Lung (tissue), 12 donors: ENCODE results near the gene TTYH3. TPM values are rescaled to one million over a fixed set of nuclear protein-coding genes. Genes with fewer than 3 reads are reported as not detected.
"Not testable (repeated sequence)": the region's sequence is repeated elsewhere in the genome, so short reads cannot be mapped to it uniquely, and the experiment has no call there.

Experiments
- ATAC-seq: fragments of 200-7000 bp; cut with Tn5 transposase; one replicate; pipeline ENCODE4 v1.9.1; 2020; ENCODE audit warnings: moderate number of reproducible peaks; ENCODE audit not compliant: insufficient read depth, low FRiP score
- DNase-seq, 3 donors: peaks; one replicate each; pipeline ENCODE4 v3.0.0-alpha.2; 2013 to 2017
- H3K27ac ChIP-seq, 2 donors: one replicate each; pipeline ENCODE4 v1.5.1; 2013; ENCODE audit warnings: mild to moderate bottlenecking in 2 of 2, moderate library complexity in 2 of 2, control low read depth in 1 of 2, inconsistent platforms in 1 of 2, low read depth in 1 of 2, low read length in 1 of 2
- H3K27me3 ChIP-seq, 3 donors: one replicate each; pipeline ENCODE4 v1.5.1; 2013; ENCODE audit warnings: low read length in 2 of 3; ENCODE audit not compliant: control insufficient read depth in 3 of 3, insufficient read depth in 3 of 3
- H3K36me3 ChIP-seq, 4 donors: one replicate each; pipeline ENCODE4 v1.5.1; 2013; ENCODE audit warnings: low read length in 4 of 4, mild to moderate bottlenecking in 1 of 4, moderate library complexity in 1 of 4; ENCODE audit not compliant: control insufficient read depth in 4 of 4, insufficient read depth in 4 of 4
- H3K4me1 ChIP-seq, 5 donors: one replicate each; pipeline ENCODE4 v1.5.1; 2013; ENCODE audit warnings: low read length in 5 of 5, mild to moderate bottlenecking in 2 of 5, moderate library complexity in 1 of 5; ENCODE audit not compliant: control insufficient read depth in 5 of 5, insufficient read depth in 5 of 5
- H3K4me3 ChIP-seq: one replicate; pipeline ENCODE4 v1.5.1; 2013; ENCODE audit warnings: mild to moderate bottlenecking, control low read depth, moderate library complexity
- H3K9ac ChIP-seq, 2 donors: one replicate each; pipeline ENCODE4 v1.5.1; 2013; ENCODE audit warnings: low read length in 2 of 2, control low read depth in 1 of 2; ENCODE audit not compliant: insufficient read depth in 1 of 2
- H3K9me3 ChIP-seq, 4 donors: one replicate each; pipeline ENCODE4 v1.5.1; 2013; ENCODE audit warnings: low read length in 3 of 4, mild to moderate bottlenecking in 1 of 4, moderate library complexity in 1 of 4; ENCODE audit not compliant: control insufficient read depth in 4 of 4, insufficient read depth in 3 of 4
- WGBS, 2 donors: extraction: QIAGEN DNeasy Blood & Tissue Kit; methylation state at CpG; one replicate each; pipeline ENCODE4 v1.1.7; 2013; 5-methylcytosine and 5-hydroxymethylcytosine counted together
- polyA plus RNA-seq, 2 donors: library from polyadenylated mRNA; stranded (reverse); fragments of 200-250 nt; gene quantifications; one replicate each; pipeline ENCODE4 v1.2.1, GENCODE V29; 2013
- total RNA-seq, 2 donors: library from RNA; depleted of rRNA in 1 of 2; stranded (reverse); fragments of >200 nt in 1 of 2; gene quantifications; one replicate each; pipeline ENCODE4 v1.2.1, GENCODE V29; 2014 to 2021
- TF ChIP-seq, protein P1 (sequence below): IDR thresholded peaks from 2 replicates; pipeline ENCODE4 v1.5.1; 2012; ENCODE audit warnings: mild to moderate bottlenecking; ENCODE audit errors: control extremely low read depth, extremely low read depth
- donor health status: control.
- donor health status: control.
- donor health status: Bipolar disorder and iron deficiency.
- donor health status: healthy.
- donor health status: DM: yes; HTN: yes; CAD: no.

TTYH3 gene
- total and polyA plus RNA-seq, 4 donors = 14.3 to 74.0 (median 55.8) TPM

DNA sequence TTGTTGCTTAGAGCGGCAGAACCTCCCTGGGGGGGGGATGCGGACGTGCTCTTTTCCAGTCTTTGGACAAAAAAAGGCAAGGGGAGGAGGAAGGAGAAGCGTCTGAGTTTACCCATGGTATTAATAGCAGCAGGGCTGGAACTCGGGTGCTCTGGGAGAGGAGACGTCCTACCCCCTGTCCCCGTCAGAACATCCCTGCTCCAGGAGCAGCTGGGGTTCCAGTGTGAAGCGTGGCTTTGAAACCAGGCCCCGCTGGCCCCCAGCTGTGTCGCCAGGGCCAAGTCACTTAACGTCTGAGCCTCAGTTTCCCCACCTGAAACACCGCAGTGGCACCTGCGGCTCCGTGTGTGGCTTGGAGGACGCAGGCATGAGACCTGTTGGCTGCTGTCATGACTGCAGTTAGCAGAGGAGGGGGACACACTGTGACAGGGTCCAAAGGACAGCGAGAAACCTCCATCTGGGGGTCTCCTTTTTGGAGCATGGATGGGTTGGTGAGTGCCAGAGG lies 57.6 kb downstream of the TTYH3 start:
- TF ChIP-seq, protein P1, sequence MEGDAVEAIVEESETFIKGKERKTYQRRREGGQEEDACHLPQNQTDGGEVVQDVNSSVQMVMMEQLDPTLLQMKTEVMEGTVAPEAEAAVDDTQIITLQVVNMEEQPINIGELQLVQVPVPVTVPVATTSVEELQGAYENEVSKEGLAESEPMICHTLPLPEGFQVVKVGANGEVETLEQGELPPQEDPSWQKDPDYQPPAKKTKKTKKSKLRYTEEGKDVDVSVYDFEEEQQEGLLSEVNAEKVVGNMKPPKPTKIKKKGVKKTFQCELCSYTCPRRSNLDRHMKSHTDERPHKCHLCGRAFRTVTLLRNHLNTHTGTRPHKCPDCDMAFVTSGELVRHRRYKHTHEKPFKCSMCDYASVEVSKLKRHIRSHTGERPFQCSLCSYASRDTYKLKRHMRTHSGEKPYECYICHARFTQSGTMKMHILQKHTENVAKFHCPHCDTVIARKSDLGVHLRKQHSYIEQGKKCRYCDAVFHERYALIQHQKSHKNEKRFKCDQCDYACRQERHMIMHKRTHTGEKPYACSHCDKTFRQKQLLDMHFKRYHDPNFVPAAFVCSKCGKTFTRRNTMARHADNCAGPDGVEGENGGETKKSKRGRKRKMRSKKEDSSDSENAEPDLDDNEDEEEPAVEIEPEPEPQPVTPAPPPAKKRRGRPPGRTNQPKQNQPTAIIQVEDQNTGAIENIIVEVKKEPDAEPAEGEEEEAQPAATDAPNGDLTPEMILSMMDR = no peak
- H3K9ac ChIP-seq = no peak overlapping the region
- 66 to 75% methylated on average over 14 to 16 of the region's 16 CpGs for WGBS, 2 donors
- no peaks in the 10 kb centered on the region for H3K36me3 ChIP-seq
- H3K9me3 ChIP-seq = peaks cover 0 to 3% (median 0%) of the 10 kb centered on the region in 4 donors
- no peak for DNase-seq
- no peak overlapping the region for H3K4me3 ChIP-seq
- H3K4me1 ChIP-seq = peaks cover 0 to 16% (median 0%) of the 10 kb centered on the region in 5 donors
- ATAC-seq = no peak
- no peak overlapping the region for H3K27ac ChIP-seq
- H3K27me3 ChIP-seq = peaks cover 2 to 30% (median 23%) of the 10 kb centered on the region in 3 donors

DNA sequence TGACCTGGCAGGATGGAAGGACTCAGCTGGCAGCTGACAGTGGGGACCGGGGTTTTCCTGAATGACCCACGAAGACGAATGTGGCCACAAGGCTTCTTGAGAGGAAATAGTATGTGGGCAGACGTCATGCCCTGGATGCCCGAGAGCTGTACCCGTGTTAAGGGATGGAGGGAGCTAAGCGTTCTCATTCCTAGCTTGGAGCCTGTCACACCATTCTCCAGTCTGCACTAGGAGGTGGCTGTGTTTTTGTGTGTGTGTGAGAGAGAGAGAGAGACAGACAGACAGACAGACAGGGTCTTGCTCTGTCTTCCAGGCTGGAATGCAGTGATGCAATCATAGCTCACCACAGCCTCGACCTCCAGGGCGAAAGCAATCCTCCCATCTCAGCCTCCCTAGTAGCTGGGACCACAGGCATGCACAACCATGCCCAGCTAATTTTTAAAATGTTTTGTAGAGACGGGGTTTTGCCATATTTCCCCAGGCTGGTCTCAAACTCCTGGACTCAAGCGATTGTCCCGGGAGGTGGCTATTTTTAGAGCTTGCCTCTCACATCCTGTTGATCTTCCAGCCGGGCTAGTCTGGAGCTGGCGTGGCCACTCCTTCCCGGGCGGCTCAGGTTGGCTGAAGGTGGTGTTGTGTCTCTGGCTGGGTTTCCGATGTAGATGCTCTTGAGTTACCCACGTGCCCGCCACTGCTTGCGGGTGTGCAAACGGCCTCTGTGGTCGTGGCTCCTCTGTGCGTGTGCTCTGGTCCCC lies 58.3 kb downstream of the TTYH3 start:
- Histone ChIP-seq H3K9ac (no peak overlapping the region), H3K9me3 (peaks cover 0 to 3% (median 0%) of the 10 kb centered on the region in 4 donors), H3K27me3 (peaks cover 2 to 30% (median 23%) of the 10 kb centered on the region in 3 donors), H3K4me3 (no peak overlapping the region), H3K36me3 (no peaks in the 10 kb centered on the region), H3K27ac (no peak overlapping the region), H3K4me1 (peaks cover 0 to 16% (median 0%) of the 10 kb centered on the region in 5 donors)
- ATAC-seq (no peak), DNase-seq (no peak)
- 50 to 56% methylated on average over 23 of the region's 23 CpGs for WGBS, 2 donors
- TF ChIP-seq, protein P1 = no peak

DNA sequence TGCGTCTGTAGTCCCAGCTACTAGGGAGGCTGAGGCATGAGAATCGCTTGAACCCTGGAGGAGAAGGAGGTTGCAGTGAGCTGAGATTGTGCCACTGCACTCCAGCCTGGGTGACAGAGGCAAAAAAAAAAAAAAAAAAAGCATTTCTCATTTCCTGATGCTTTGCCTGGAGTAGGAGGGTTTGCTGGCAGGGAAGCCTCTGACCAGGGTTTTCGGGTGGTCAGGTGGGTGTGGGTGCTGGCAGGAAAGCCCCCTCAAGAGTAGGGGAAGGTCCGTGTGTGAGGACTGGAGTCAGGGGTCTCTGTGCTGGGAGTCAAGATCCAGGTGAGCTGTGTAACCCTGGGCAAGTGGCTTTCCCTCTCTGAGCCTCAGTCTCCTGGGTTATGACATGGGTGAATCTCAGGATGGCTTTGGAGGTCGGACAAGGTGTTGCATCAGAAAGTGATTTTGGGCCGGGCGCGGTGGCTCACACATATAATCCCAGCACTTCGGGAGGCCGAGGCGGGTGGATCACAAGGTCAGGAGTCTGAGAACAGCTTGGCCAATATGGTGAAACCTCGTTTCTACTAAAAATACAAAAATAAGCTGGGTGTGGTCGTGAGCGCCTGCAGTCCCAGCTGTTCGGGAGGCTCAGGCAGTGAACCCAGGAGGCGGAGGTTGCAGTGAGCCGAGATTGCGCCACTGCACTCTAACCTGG lies 59.4 kb downstream of the TTYH3 start:
- peaks cover 0 to 3% (median 0%) of the 10 kb centered on the region in 4 donors for H3K9me3 ChIP-seq
- 76 to 85% methylated on average over 18 of the region's 18 CpGs for WGBS, 2 donors
- H3K4me1 ChIP-seq = peaks cover 0 to 16% (median 0%) of the 10 kb centered on the region in 5 donors
- no peaks in the 10 kb centered on the region for H3K36me3 ChIP-seq
- DNase-seq (no peak), ATAC-seq (no peak)
- no peak overlapping the region for H3K27ac ChIP-seq
- no peak overlapping the region for H3K9ac ChIP-seq
- TF ChIP-seq, protein P1 = no peak
- peaks cover 0 to 27% (median 23%) of the 10 kb centered on the region in 3 donors for H3K27me3 ChIP-seq
- H3K4me3 ChIP-seq = no peak overlapping the region

DNA sequence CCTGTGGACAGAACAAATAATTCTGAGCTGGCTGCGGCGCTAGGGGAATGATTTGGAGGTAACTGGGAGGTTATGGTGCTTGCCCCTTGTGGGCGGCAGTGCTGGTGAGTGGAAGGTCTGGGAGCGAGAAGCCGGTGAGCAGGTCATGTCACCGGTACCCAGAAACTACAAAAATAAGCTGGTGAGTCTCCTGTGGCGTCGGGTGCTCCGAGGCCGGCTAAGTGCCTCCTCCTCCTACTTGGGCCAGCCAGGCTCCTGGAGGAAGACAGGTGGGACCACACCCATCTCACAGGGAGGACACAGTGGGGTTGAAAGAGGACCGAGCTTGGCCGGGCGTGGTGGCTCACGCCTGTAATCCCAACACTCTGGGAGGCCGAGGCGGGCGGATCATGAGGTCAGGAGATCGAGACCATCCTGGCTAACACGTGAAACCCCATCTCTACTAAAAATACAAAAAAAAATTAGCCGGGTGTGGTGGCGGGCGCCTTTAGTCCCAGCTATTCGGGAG lies 60.2 kb downstream of the TTYH3 start:
- H3K4me3 ChIP-seq, H3K9ac ChIP-seq, H3K9me3 ChIP-seq, H3K27ac ChIP-seq, H3K36me3 ChIP-seq, ATAC-seq, DNase-seq: not testable (repeated sequence)
- Histone ChIP-seq H3K4me1 (peaks cover 0 to 16% (median 0%) of the 10 kb centered on the region in 5 donors), H3K27me3 (peaks cover 0 to 23% (median 23%) of the 10 kb centered on the region in 3 donors)
- WGBS, 2 donors = 93 to 96% methylated on average over 23 of the region's 23 CpGs
